HEK293 (cell line): ENCODE results near the gene PDE6B.

Source experiments
- BCL11B ChIP-seq: fragments of 450-650 bp; formaldehyde crosslinking; IDR thresholded peaks from 2 replicates; pipeline ENCODE4 v1.5.1; 2016; ENCODE audit warnings: low read depth, missing biosample characterization, missing genetic modification characterization
- FEZF1 ChIP-seq: fragments of 450-650 bp; formaldehyde crosslinking; IDR thresholded peaks from 2 replicates; pipeline ENCODE4 v1.5.1; 2016; ENCODE audit warnings: missing biosample characterization, missing genetic modification characterization
- HOXD13 ChIP-seq: sonication (generic); formaldehyde crosslinking; IDR thresholded peaks from 2 replicates; pipeline ENCODE4 v1.8.0; 2022; ENCODE audit warnings: missing genetic modification reagents, borderline replicate concordance
- MZF1 ChIP-seq: fragments of 450-650 bp; formaldehyde crosslinking; IDR thresholded peaks from 2 replicates; pipeline ENCODE4 v1.5.1; 2017; ENCODE audit warnings: missing biosample characterization, missing genetic modification characterization, borderline replicate concordance
- REPIN1 ChIP-seq: fragments of 450-650 bp; formaldehyde crosslinking; IDR thresholded peaks from 2 replicates; pipeline ENCODE4 v1.5.1; 2017; ENCODE audit warnings: missing biosample characterization, missing genetic modification characterization, low read depth
- SP3 ChIP-seq: fragments of 450-650 bp; formaldehyde crosslinking; IDR thresholded peaks from 2 replicates; pipeline ENCODE4 v1.5.1; 2016; ENCODE audit warnings: missing biosample characterization, missing genetic modification characterization
- ZBTB17 ChIP-seq: fragments of 450-650 bp; formaldehyde crosslinking; IDR thresholded peaks from 2 replicates; pipeline ENCODE4 v1.5.1; 2016; ENCODE audit warnings: missing biosample characterization, missing genetic modification characterization
- ZFP69B ChIP-seq: fragments of 450-650 bp; formaldehyde crosslinking; IDR thresholded peaks from 2 replicates; pipeline ENCODE4 v1.5.1; 2016; ENCODE audit warnings: missing biosample characterization, missing genetic modification characterization
- ZNF114 ChIP-seq: fragments of 450-650 bp; formaldehyde crosslinking; IDR thresholded peaks from 2 replicates; pipeline ENCODE4 v1.5.0; 2017; ENCODE audit warnings: missing biosample characterization, missing genetic modification characterization
- ZNF292 ChIP-seq: fragments of 450-650 bp; formaldehyde crosslinking; IDR thresholded peaks from 2 replicates; pipeline ENCODE4 v1.5.1; 2016; ENCODE audit warnings: low read depth, missing biosample characterization, missing genetic modification characterization, borderline replicate concordance
- ZNF335 ChIP-seq: fragments of 450-650 bp; formaldehyde crosslinking; conservative IDR thresholded peaks from 2 replicates; pipeline ENCODE4 v1.5.1; 2016; ENCODE audit warnings: missing biosample characterization, missing genetic modification characterization
- ZNF416 ChIP-seq: fragments of 450-650 bp; formaldehyde crosslinking; IDR thresholded peaks from 2 replicates; pipeline ENCODE4 v1.5.1; 2016; ENCODE audit warnings: missing biosample characterization, missing genetic modification characterization
- ZNF423 ChIP-seq: fragments of 450-650 bp; formaldehyde crosslinking; IDR thresholded peaks from 2 replicates; pipeline ENCODE4 v1.5.1; 2016; ENCODE audit warnings: missing biosample characterization, missing genetic modification characterization
- ZNF530 ChIP-seq: fragments of 450-650 bp; formaldehyde crosslinking; IDR thresholded peaks from 2 replicates; pipeline ENCODE4 v1.5.1; 2016; ENCODE audit warnings: low read depth, missing biosample characterization, missing genetic modification characterization
- ZNF561 ChIP-seq: fragments of 450-650 bp; IDR thresholded peaks from 2 replicates; pipeline ENCODE4 v1.5.1; 2018; ENCODE audit warnings: missing biosample characterization, missing genetic modification characterization, borderline replicate concordance
- ZNF585B ChIP-seq: fragments of 450-650 bp; formaldehyde crosslinking; IDR thresholded peaks from 2 replicates; pipeline ENCODE4 v1.5.1; 2016; ENCODE audit warnings: missing biosample characterization, missing genetic modification characterization
- ZNF654 ChIP-seq: fragments of 450-650 bp; formaldehyde crosslinking; IDR thresholded peaks from 2 replicates; pipeline ENCODE4 v1.5.1; 2016; ENCODE audit warnings: low read depth, missing biosample characterization, missing genetic modification characterization
- ZNF658 ChIP-seq: fragments of 450-650 bp; formaldehyde crosslinking; IDR thresholded peaks from 2 replicates; pipeline ENCODE4; 2016; ENCODE audit warnings: missing biosample characterization, missing genetic modification characterization
- ZNF837 ChIP-seq: fragments of 450-650 bp; formaldehyde crosslinking; IDR thresholded peaks from 2 replicates; pipeline ENCODE4 v1.5.1; 2016; ENCODE audit warnings: missing biosample characterization, missing genetic modification characterization
- ZSCAN16 ChIP-seq: fragments of 450-650 bp; formaldehyde crosslinking; IDR thresholded peaks from 2 replicates; pipeline ENCODE4 v1.5.1; 2016; ENCODE audit warnings: missing biosample characterization, missing genetic modification characterization
- TF ChIP-seq, protein P1 (sequence below): fragments of 450-650 bp; formaldehyde crosslinking; optimal IDR thresholded peaks from 2 replicates; pipeline ENCODE3; 2016; ENCODE audit warnings: missing biosample characterization, mild to moderate bottlenecking, missing genetic modification characterization
- TF ChIP-seq, protein P2 (sequence below): fragments of 450-650 bp; formaldehyde crosslinking; IDR thresholded peaks from 2 replicates; pipeline ENCODE4 v1.5.1; 2017; ENCODE audit warnings: missing biosample characterization, missing genetic modification characterization
- TF ChIP-seq, protein P3 (sequence below): fragments of 450-650 bp; formaldehyde crosslinking; IDR thresholded peaks from 2 replicates; pipeline ENCODE4 v1.5.1; 2017; ENCODE audit warnings: missing biosample characterization, mild to moderate bottlenecking, missing genetic modification characterization, moderate library complexity
- TF ChIP-seq, protein P4 (sequence below): fragments of 450-650 bp; formaldehyde crosslinking; IDR thresholded peaks from 2 replicates; pipeline ENCODE4 v1.5.1; 2017; ENCODE audit warnings: missing biosample characterization, missing genetic modification characterization
- TF ChIP-seq, protein P5 (sequence below): fragments of 450-650 bp; IDR thresholded peaks from 2 replicates; pipeline ENCODE4 v1.5.1; 2018; ENCODE audit warnings: missing biosample characterization, mild to moderate bottlenecking, missing genetic modification characterization
- TF ChIP-seq, protein P6 (sequence below): fragments of 450-650 bp; formaldehyde crosslinking; IDR thresholded peaks from 2 replicates; pipeline ENCODE4 v1.5.1; 2016; ENCODE audit warnings: missing biosample characterization, missing genetic modification characterization, borderline replicate concordance

The PDE6B gene

DNA sequence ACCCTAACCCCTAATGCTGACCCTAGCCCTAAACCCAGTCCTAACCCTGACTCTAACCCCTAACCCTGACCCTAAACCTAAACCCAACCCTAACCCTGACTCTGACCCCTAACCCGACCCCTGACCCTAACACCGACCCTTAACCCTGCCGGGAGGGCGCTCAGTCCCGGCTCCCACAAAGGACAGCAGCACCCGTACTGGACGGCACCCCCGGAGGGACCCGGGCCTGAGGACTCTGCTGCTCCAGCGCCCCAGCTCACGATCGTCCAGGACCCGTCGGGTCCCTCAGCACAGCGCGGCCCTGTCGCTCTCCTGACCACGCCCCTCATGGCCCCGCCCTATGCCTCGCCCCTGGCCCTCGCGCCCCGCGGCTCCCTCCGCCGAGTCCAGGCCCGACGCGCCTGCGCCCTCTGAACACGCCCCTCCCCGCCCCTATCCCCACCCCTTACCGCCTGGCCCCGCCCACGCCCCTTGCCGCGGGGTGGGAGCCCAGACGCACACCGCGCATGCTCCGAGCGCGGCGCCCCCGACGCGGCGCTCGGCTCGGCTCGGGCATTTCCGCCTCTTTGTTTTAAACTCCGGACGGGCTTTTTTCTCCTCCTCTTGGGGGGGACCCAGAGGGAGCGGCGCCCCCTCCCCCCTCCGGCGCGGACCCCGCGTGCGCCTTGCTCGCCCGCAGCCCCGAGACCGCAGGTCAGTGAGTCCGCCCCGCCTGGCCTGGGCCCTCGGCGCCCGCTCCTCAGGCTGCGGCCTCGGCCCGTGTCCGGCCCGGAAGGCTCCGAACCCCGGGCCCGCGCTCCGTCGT is 80.1 kb downstream of the PDE6B start, which contains the start of gene PCGF3 (continued):
- no peak for TF ChIP-seq ZBTB17
- TF ChIP-seq ZNF837 (tag by site-specific recombination) = no peak
- TF ChIP-seq, protein P1, sequence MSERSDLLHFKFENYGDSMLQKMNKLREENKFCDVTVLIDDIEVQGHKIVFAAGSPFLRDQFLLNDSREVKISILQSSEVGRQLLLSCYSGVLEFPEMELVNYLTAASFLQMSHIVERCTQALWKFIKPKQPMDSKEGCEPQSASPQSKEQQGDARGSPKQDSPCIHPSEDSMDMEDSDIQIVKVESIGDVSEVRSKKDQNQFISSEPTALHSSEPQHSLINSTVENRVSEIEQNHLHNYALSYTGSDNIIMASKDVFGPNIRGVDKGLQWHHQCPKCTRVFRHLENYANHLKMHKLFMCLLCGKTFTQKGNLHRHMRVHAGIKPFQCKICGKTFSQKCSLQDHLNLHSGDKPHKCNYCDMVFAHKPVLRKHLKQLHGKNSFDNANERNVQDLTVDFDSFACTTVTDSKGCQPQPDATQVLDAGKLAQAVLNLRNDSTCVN (tag by site-specific recombination) = peak; percentile 56
- TF ChIP-seq ZNF292 (tag by site-specific recombination) = no peak
- TF ChIP-seq, protein P2, sequence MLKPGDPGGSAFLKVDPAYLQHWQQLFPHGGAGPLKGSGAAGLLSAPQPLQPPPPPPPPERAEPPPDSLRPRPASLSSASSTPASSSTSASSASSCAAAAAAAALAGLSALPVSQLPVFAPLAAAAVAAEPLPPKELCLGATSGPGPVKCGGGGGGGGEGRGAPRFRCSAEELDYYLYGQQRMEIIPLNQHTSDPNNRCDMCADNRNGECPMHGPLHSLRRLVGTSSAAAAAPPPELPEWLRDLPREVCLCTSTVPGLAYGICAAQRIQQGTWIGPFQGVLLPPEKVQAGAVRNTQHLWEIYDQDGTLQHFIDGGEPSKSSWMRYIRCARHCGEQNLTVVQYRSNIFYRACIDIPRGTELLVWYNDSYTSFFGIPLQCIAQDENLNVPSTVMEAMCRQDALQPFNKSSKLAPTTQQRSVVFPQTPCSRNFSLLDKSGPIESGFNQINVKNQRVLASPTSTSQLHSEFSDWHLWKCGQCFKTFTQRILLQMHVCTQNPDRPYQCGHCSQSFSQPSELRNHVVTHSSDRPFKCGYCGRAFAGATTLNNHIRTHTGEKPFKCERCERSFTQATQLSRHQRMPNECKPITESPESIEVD (tag by site-specific recombination) = no peak
- TF ChIP-seq, protein P3, sequence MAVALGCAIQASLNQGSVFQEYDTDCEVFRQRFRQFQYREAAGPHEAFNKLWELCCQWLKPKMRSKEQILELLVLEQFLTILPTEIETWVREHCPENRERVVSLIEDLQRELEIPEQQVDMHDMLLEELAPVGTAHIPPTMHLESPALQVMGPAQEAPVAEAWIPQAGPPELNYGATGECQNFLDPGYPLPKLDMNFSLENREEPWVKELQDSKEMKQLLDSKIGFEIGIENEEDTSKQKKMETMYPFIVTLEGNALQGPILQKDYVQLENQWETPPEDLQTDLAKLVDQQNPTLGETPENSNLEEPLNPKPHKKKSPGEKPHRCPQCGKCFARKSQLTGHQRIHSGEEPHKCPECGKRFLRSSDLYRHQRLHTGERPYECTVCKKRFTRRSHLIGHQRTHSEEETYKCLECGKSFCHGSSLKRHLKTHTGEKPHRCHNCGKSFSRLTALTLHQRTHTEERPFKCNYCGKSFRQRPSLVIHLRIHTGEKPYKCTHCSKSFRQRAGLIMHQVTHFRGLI (tag by site-specific recombination) = no peak
- TF ChIP-seq ZSCAN16 (tag by site-specific recombination) = no peak
- TF ChIP-seq ZNF658 (tag by site-specific recombination) = no peak
- TF ChIP-seq, protein P4, sequence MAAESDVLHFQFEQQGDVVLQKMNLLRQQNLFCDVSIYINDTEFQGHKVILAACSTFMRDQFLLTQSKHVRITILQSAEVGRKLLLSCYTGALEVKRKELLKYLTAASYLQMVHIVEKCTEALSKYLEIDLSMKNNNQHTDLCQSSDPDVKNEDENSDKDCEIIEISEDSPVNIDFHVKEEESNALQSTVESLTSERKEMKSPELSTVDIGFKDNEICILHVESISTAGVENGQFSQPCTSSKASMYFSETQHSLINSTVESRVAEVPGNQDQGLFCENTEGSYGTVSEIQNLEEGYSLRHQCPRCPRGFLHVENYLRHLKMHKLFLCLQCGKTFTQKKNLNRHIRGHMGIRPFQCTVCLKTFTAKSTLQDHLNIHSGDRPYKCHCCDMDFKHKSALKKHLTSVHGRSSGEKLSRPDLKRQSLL (tag by site-specific recombination) = peak; percentile 64; the same call in 1 of the 2 replicates
- TF ChIP-seq ZNF654 = no peak
- no peak for TF ChIP-seq ZNF585B (tag by site-specific recombination)
- no peak for TF ChIP-seq ZNF114
- TF ChIP-seq ZNF561 (tag by site-specific recombination) = no peak
- no peak for TF ChIP-seq ZNF423 (tag by site-specific recombination)
- TF ChIP-seq, protein P5, sequence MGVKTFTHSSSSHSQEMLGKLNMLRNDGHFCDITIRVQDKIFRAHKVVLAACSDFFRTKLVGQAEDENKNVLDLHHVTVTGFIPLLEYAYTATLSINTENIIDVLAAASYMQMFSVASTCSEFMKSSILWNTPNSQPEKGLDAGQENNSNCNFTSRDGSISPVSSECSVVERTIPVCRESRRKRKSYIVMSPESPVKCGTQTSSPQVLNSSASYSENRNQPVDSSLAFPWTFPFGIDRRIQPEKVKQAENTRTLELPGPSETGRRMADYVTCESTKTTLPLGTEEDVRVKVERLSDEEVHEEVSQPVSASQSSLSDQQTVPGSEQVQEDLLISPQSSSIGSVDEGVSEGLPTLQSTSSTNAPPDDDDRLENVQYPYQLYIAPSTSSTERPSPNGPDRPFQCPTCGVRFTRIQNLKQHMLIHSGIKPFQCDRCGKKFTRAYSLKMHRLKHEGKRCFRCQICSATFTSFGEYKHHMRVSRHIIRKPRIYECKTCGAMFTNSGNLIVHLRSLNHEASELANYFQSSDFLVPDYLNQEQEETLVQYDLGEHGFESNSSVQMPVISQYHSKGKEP = no peak
- no peak for TF ChIP-seq ZNF416 (tag by site-specific recombination)
- TF ChIP-seq, protein P6, sequence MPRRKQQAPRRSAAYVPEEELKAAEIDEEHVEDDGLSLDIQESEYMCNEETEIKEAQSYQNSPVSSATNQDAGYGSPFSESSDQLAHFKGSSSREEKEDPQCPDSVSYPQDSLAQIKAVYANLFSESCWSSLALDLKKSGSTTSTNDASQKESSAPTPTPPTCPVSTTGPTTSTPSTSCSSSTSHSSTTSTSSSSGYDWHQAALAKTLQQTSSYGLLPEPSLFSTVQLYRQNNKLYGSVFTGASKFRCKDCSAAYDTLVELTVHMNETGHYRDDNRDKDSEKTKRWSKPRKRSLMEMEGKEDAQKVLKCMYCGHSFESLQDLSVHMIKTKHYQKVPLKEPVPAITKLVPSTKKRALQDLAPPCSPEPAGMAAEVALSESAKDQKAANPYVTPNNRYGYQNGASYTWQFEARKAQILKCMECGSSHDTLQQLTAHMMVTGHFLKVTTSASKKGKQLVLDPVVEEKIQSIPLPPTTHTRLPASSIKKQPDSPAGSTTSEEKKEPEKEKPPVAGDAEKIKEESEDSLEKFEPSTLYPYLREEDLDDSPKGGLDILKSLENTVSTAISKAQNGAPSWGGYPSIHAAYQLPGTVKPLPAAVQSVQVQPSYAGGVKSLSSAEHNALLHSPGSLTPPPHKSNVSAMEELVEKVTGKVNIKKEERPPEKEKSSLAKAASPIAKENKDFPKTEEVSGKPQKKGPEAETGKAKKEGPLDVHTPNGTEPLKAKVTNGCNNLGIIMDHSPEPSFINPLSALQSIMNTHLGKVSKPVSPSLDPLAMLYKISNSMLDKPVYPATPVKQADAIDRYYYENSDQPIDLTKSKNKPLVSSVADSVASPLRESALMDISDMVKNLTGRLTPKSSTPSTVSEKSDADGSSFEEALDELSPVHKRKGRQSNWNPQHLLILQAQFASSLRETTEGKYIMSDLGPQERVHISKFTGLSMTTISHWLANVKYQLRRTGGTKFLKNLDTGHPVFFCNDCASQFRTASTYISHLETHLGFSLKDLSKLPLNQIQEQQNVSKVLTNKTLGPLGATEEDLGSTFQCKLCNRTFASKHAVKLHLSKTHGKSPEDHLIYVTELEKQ (tag by site-specific recombination) = no peak
- peak; percentile 80 for TF ChIP-seq SP3
- TF ChIP-seq ZNF335 (tag by site-specific recombination) = 0 out of 2 replicates have a peak, but pooled peaks have one; percentile 29
- no peak for TF ChIP-seq FEZF1 (tag by site-specific recombination)
- TF ChIP-seq HOXD13 = no peak
- no peak for TF ChIP-seq REPIN1 (tag by site-specific recombination)
- no peak for TF ChIP-seq MZF1 (tag by site-specific recombination)
- TF ChIP-seq ZFP69B = no peak
- TF ChIP-seq ZNF530 (tag by site-specific recombination) = no peak
- peak; percentile 100 for TF ChIP-seq BCL11B (tag by site-specific recombination)
